Keratinocyte (primary cell): ENCODE data around the gene HKDC1. TPM values are rescaled to one million over a fixed set of nuclear protein-coding genes. Genes with fewer than 3 reads are reported as not detected.
"Not testable (repeated sequence)": the region's sequence is repeated elsewhere in the genome, so short reads cannot be mapped to it uniquely, and the experiment has no call there.

Experiments
- DNase-seq: peaks from one replicate; pipeline ENCODE4 v3.0.0-alpha.2; 2011; ENCODE audit warnings: low read depth, missing footprints, low spot score
- FAIRE-seq: peaks from 2 replicates; lab custom pipeline; 2011; peaks lifted over from hg19 to GRCh38; lab: Jason Lieb, UNC
- H2AFZ ChIP-seq: 2 replicates; pipeline ENCODE4 v1.6.0; 2012; ENCODE audit warnings: low read length, control low read depth, inconsistent platforms; ENCODE audit not compliant: control insufficient read depth
- H3K27ac ChIP-seq: 2 replicates; pipeline ENCODE4 v1.5.1; 2011; ENCODE audit warnings: low read length; ENCODE audit not compliant: control insufficient read depth, insufficient read depth
- H3K27me3 ChIP-seq: 3 replicates; pipeline ENCODE4 v1.6.0; 2011; ENCODE audit warnings: low read length; ENCODE audit not compliant: control insufficient read depth, insufficient read depth; ENCODE audit errors: extremely low read depth
- H3K36me3 ChIP-seq, 2 experiments: 2 replicates in 1 of 2; 3 replicates in 1 of 2; pipeline ENCODE4 v1.5.1; 2011; ENCODE audit warnings: low read length in 2 of 2, mild to moderate bottlenecking in 1 of 2; ENCODE audit not compliant: control insufficient read depth in 2 of 2, insufficient read depth in 2 of 2; ENCODE audit errors: extremely low read depth in 1 of 2
- H3K4me1 ChIP-seq: 3 replicates; pipeline ENCODE4 v1.5.1; 2011; ENCODE audit warnings: low read length; ENCODE audit not compliant: control insufficient read depth, insufficient read depth; ENCODE audit errors: extremely low read depth
- H3K4me2 ChIP-seq: 3 replicates; pipeline ENCODE4 v1.6.0; 2011; ENCODE audit warnings: low read depth, low read length; ENCODE audit not compliant: control insufficient read depth, insufficient read depth; ENCODE audit errors: extremely low read depth
- H3K4me3 ChIP-seq, 3 experiments: fragments of 200-600 bp in 1 of 3; sonication (generic) in 1 of 3; 2 replicates in 2 of 3; 3 replicates in 1 of 3; pipeline ENCODE4 v1.5.1; 2011 to 2016; ENCODE audit warnings: low read length in 3 of 3, mild to moderate bottlenecking in 3 of 3, control low read depth in 2 of 3, inconsistent platforms in 1 of 3, low read depth in 1 of 3, mixed read lengths in 1 of 3, mixed run types in 1 of 3, moderate library complexity in 1 of 3; ENCODE audit not compliant: control insufficient read depth in 2 of 3, insufficient read depth in 2 of 3; ENCODE audit errors: extremely low read depth in 1 of 3
- H3K79me2 ChIP-seq: 2 replicates; pipeline ENCODE4 v1.6.0; 2012; ENCODE audit warnings: low read length; ENCODE audit not compliant: control insufficient read depth, insufficient read depth
- H3K9ac ChIP-seq: 3 replicates; pipeline ENCODE4 v1.6.0; 2011; ENCODE audit warnings: low read length; ENCODE audit not compliant: control insufficient read depth, insufficient read depth; ENCODE audit errors: extremely low read depth
- H3K9me1 ChIP-seq: 3 replicates; pipeline ENCODE4 v1.6.0; 2011; ENCODE audit warnings: low read length; ENCODE audit not compliant: control insufficient read depth, insufficient read depth; ENCODE audit errors: extremely low read depth
- H3K9me3 ChIP-seq: 2 replicates; pipeline ENCODE4 v1.5.1; 2012; ENCODE audit warnings: low read depth, low read length; ENCODE audit not compliant: control insufficient read depth
- H4K20me1 ChIP-seq: 3 replicates; pipeline ENCODE4 v1.6.0; 2011; ENCODE audit warnings: low read length; ENCODE audit not compliant: control insufficient read depth, insufficient read depth; ENCODE audit errors: extremely low read depth
- EZH2 ChIP-seq: IDR thresholded peaks from one replicate; pipeline ENCODE4 v1.6.1; 2012; ENCODE audit warnings: inconsistent platforms, mild to moderate bottlenecking, low read length, moderate library complexity
- dilution Hi-C: fragments of 300-500 bp; cut with MboI; formaldehyde crosslinking; loops from one replicate; pipeline ENCODE4 v1.7.0; 2020; ENCODE audit warnings: low sequenced_read_pairs; ENCODE audit not compliant: extremely low pct_ligation_motif_present
- polyA plus RNA-seq, 5 experiments: library from polyadenylated mRNA; depleted of rRNA in 3 of 5; stranded (reverse) in 3 of 5; stranded (forward) in 1 of 5; unstranded in 1 of 5; fragments of >200 nt; gene quantifications; 1 replicate in 1 of 5; 2 replicates in 3 of 5; 3 replicates in 1 of 5; pipeline versions ENCODE4 v1.2.1 to v1.2.3, GENCODE V29; 2011 to 2012; ENCODE audit warnings: missing spikeins in 2 of 5, low read depth in 1 of 5, low replicate concordance in 1 of 5
- TF ChIP-seq, protein P1 (sequence below), 3 experiments: IDR thresholded peaks in 1 of 3; conservative IDR thresholded peaks in 1 of 3; optimal IDR thresholded peaks in 1 of 3; 2 replicates in 2 of 3; 3 replicates in 1 of 3; pipeline versions ENCODE3 to v1.5.1; 2011; ENCODE audit warnings: low read length in 3 of 3, mild to moderate bottlenecking in 3 of 3, moderate library complexity in 2 of 3, control low read depth in 1 of 3, inconsistent platforms in 1 of 3; ENCODE audit not compliant: insufficient read depth in 2 of 3; ENCODE audit errors: extremely low read depth in 1 of 3

Gene HKDC1
- polyA plus RNA-seq, 1 donor (not counting 4 experiments of a cell fraction or from before 2014, with no cell fraction given), result 0.33 TPM

DNA sequence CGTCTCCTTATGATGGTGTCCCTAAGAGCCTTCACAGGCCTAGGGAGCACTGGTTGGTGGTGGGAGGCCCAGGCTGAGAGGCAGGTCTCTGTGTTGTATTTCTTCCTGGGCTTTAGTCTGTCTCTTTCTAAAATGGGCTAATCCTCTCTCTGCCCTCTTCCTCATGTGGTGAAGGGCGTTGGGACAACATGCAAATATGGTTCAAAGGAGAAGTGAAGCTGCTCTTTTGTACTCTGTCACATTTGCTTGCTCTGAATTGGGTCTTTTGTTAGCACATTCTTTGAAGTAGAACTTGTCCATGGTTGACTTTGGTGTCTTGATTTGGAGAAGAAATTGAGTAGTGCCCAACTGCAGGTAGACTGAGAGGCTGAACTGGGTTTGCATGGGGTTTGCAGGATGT is 59.0 kb downstream of the HKDC1 start:
- H3K79me2 ChIP-seq, result no peaks in the 10 kb centered on the region
- peaks cover 4% of the 10 kb centered on the region for H3K27me3 ChIP-seq
- no peak overlapping the region for H2AFZ ChIP-seq
- no peaks in the 10 kb centered on the region for H3K9me3 ChIP-seq
- no peak for FAIRE-seq
- no peak for TF ChIP-seq EZH2
- TF ChIP-seq, protein P1, sequence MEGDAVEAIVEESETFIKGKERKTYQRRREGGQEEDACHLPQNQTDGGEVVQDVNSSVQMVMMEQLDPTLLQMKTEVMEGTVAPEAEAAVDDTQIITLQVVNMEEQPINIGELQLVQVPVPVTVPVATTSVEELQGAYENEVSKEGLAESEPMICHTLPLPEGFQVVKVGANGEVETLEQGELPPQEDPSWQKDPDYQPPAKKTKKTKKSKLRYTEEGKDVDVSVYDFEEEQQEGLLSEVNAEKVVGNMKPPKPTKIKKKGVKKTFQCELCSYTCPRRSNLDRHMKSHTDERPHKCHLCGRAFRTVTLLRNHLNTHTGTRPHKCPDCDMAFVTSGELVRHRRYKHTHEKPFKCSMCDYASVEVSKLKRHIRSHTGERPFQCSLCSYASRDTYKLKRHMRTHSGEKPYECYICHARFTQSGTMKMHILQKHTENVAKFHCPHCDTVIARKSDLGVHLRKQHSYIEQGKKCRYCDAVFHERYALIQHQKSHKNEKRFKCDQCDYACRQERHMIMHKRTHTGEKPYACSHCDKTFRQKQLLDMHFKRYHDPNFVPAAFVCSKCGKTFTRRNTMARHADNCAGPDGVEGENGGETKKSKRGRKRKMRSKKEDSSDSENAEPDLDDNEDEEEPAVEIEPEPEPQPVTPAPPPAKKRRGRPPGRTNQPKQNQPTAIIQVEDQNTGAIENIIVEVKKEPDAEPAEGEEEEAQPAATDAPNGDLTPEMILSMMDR (optimal IDR thresholded peaks at IDR 0.05 in 1 of 3, IDR thresholded peaks at IDR 0.05 in 1 of 3, conservative IDR thresholded peaks at IDR 0.05 in 1 of 3; ENCODE audit: extremely low read depth in 1 of 3, insufficient read depth in 2 of 3, low read length in 3 of 3), result no peak
- H3K9ac ChIP-seq, result no peak overlapping the region
- H4K20me1 ChIP-seq, result no peaks in the 10 kb centered on the region
- H3K4me2 ChIP-seq, result no peak overlapping the region
- H3K9me1 ChIP-seq, result no peaks in the 10 kb centered on the region
- H3K27ac ChIP-seq, result no peak overlapping the region
- dilution Hi-C loops, result no loop called here
- no peak for DNase-seq
- no peaks in the 10 kb centered on the region for H3K36me3 ChIP-seq
- no peaks in the 10 kb centered on the region for H3K4me1 ChIP-seq
- H3K4me3 ChIP-seq, result no peak overlapping the region

DNA sequence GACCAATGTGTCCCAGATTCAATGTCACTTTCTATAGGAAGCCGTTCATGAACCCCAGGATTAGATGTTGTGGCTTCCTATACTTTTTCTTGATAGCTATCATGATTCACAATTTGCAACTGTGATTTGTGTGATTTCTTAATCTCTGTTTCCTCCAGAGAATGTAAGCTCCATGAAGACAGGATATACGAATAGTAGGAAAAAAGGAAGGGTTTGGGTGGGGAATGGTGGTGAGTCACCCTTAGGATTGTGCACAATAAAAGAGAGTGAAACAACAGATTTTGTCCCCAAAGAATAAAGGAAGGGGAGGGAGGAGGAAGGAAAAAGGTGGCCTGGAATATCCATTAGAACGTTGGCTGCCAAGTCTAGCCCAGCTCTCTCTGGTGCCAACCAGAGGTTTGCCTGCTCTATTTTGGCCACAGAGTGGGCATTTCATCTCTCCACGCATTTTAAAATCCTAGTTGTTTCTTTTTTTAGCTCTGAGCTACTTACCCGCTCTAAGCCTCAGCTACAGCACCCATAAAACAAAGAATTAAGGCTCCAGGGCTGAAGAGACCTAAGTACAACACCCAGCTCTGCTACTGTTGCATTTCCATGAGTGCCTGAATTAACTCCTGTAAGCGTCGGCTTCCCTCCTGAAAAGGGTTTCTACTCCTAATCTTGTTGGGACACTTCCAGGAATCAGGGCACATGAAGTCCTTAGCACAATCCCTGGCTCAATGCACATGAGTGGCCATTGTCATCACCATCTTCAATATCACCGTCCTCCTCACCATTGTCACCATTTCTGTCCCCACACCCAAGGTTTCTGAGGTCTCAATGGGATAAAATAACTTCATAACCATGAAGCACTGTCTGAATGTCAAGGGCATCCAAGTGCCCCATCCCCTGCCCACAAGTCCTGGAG is 61.6 kb downstream of the HKDC1 start:
- no peak for TF ChIP-seq EZH2
- TF ChIP-seq, protein P1 (optimal IDR thresholded peaks at IDR 0.05 in 1 of 3, IDR thresholded peaks at IDR 0.05 in 1 of 3, conservative IDR thresholded peaks at IDR 0.05 in 1 of 3; ENCODE audit: extremely low read depth in 1 of 3, insufficient read depth in 2 of 3, low read length in 3 of 3), result no peak
- no peak for DNase-seq
- H4K20me1 ChIP-seq, result no peaks in the 10 kb centered on the region
- no peak overlapping the region for H3K4me3 ChIP-seq
- FAIRE-seq, result no peak
- no peaks in the 10 kb centered on the region for H3K9me1 ChIP-seq
- no peaks in the 10 kb centered on the region for H3K4me1 ChIP-seq
- no peak overlapping the region for H3K9ac ChIP-seq
- H3K4me2 ChIP-seq, result no peak overlapping the region
- dilution Hi-C loops, result no loop called here
- no peaks in the 10 kb centered on the region for H3K79me2 ChIP-seq
- no peak overlapping the region for H3K27ac ChIP-seq
- peaks cover 4% of the 10 kb centered on the region for H3K27me3 ChIP-seq
- no peak overlapping the region for H2AFZ ChIP-seq
- no peaks in the 10 kb centered on the region for H3K9me3 ChIP-seq
- no peaks in the 10 kb centered on the region for H3K36me3 ChIP-seq

DNA sequence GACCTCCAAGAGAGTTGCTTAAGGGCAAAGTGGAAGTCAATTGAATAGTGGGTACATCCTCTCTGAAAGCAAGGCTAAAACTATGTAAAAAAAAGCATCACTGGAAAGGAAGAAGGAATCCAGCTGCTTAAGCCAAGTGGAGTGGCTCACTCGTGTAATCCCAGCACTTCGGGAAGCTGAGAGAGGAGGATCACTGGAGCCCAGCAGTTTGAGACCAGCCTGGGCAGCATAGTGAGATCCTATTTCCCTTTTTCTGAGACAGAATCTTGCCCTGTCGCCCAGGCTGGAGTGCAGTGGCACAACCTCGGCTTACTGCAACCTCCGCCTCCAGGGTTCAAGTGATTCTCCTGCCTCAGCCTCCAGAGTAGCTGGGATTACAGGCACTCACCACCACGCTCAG is 64.3 kb downstream of the HKDC1 start:
- H2AFZ ChIP-seq, H3K9me1 ChIP-seq, FAIRE-seq: not testable (repeated sequence)

More for the DNA sequence above, 64.3 kb downstream of the HKDC1 start:
- H3K4me1 ChIP-seq, H3K4me3 ChIP-seq, DNase-seq, H3K79me2 ChIP-seq, H3K27ac ChIP-seq, H3K27me3 ChIP-seq, dilution Hi-C loops, H4K20me1 ChIP-seq, H3K36me3 ChIP-seq, H3K4me2 ChIP-seq, H3K9ac ChIP-seq, H3K9me3 ChIP-seq: not testable (repeated sequence)
